Liver (tissue), 9 donors: ENCODE measurements around the gene WNK1. TPM values are rescaled to one million over a fixed set of nuclear protein-coding genes. Genes with fewer than 3 reads are reported as not detected.
A peak's percentile ranks its signal among the peaks of the same experiment; 100 is the strongest.

ENCODE experiments used
- DNase-seq: peaks from one replicate; pipeline ENCODE4 v3.0.0-alpha.2; 2017; ENCODE audit warnings: low spot score
- H3K27ac ChIP-seq, 2 donors: one replicate each; pipeline ENCODE4 v1.7.0; 2013; ENCODE audit warnings: inconsistent platforms in 2 of 2, low read length in 2 of 2, control low read depth in 1 of 2, low read depth in 1 of 2, mild to moderate bottlenecking in 1 of 2
- H3K27me3 ChIP-seq, 4 donors: one replicate each; pipeline versions ENCODE4 v1.6.1 to v1.7.0; 2013; ENCODE audit warnings: low read length in 3 of 4, inconsistent platforms in 1 of 4, mild to moderate bottlenecking in 1 of 4, moderate library complexity in 1 of 4; ENCODE audit not compliant: control insufficient read depth in 4 of 4, insufficient read depth in 4 of 4
- H3K36me3 ChIP-seq, 4 donors: one replicate each; pipeline versions ENCODE4 v1.6.1 to v1.7.0; 2013; ENCODE audit warnings: low read length in 3 of 4, mild to moderate bottlenecking in 3 of 4, low read depth in 1 of 4, moderate library complexity in 1 of 4; ENCODE audit not compliant: control insufficient read depth in 4 of 4, insufficient read depth in 3 of 4
- H3K4me1 ChIP-seq, 4 donors: one replicate each; pipeline versions ENCODE4 v1.6.1 to v1.7.0; 2013; ENCODE audit warnings: low read length in 3 of 4, mild to moderate bottlenecking in 3 of 4, moderate library complexity in 1 of 4; ENCODE audit not compliant: control insufficient read depth in 4 of 4, insufficient read depth in 4 of 4
- H3K4me3 ChIP-seq, 3 donors: one replicate each; pipeline versions ENCODE4 v1.6.1 to v1.7.0; 2013; ENCODE audit warnings: low read length in 3 of 3, control low read depth in 1 of 3, low read depth in 1 of 3, mild to moderate bottlenecking in 1 of 3
- H3K9ac ChIP-seq, 2 donors: one replicate each; pipeline ENCODE4 v1.7.0; 2013; ENCODE audit warnings: low read length in 2 of 2, mild to moderate bottlenecking in 2 of 2, moderate library complexity in 2 of 2, control low read depth in 1 of 2, low read depth in 1 of 2
- H3K9me3 ChIP-seq, 4 donors: one replicate each; pipeline versions ENCODE4 v1.6.1 to v1.7.0; 2013; ENCODE audit warnings: low read length in 3 of 4; ENCODE audit not compliant: control insufficient read depth in 4 of 4
- FOXA1 ChIP-seq: IDR thresholded peaks from 2 replicates; pipeline ENCODE4 v1.6.1; 2016; ENCODE audit warnings: antibody characterized with exemption
- HNF4A ChIP-seq, 2 donors: conservative IDR thresholded peaks; 2 replicates each; pipeline ENCODE4 v1.6.1; 2016; ENCODE audit warnings: antibody characterized with exemption in 2 of 2, mild to moderate bottlenecking in 2 of 2
- HNF4G ChIP-seq: IDR thresholded peaks from 2 replicates; pipeline ENCODE4 v1.6.1; 2016; ENCODE audit warnings: antibody characterized with exemption
- JUND ChIP-seq, 2 donors: IDR thresholded peaks; 2 replicates each; pipeline ENCODE4 v1.6.1; 2016; ENCODE audit warnings: antibody characterized with exemption in 2 of 2
- NR2F2 ChIP-seq: IDR thresholded peaks from 2 replicates; pipeline ENCODE4 v1.6.1; 2016; ENCODE audit warnings: antibody characterized with exemption
- RAD21 ChIP-seq, 2 donors: IDR thresholded peaks; 2 replicates each; pipeline ENCODE4 v1.6.1; 2016; ENCODE audit warnings: antibody characterized with exemption in 2 of 2, mild to moderate bottlenecking in 2 of 2
- REST ChIP-seq: IDR thresholded peaks from 2 replicates; pipeline ENCODE4 v1.6.1; 2016; ENCODE audit warnings: antibody characterized with exemption, mild to moderate bottlenecking
- RXRA ChIP-seq, 2 donors: IDR thresholded peaks; 2 replicates each; pipeline ENCODE4 v1.6.1; 2017 to 2018; ENCODE audit warnings: antibody characterized with exemption in 2 of 2, mild to moderate bottlenecking in 1 of 2
- SP1 ChIP-seq: IDR thresholded peaks from 2 replicates; pipeline ENCODE4 v1.6.1; 2018; ENCODE audit warnings: antibody characterized with exemption, mild to moderate bottlenecking
- TAF1 ChIP-seq: conservative IDR thresholded peaks from 2 replicates; pipeline ENCODE4 v1.6.1; 2016; ENCODE audit warnings: antibody characterized with exemption, mild to moderate bottlenecking
- YY1 ChIP-seq: IDR thresholded peaks from 2 replicates; pipeline ENCODE4 v1.6.1; 2016; ENCODE audit warnings: antibody characterized with exemption, mild to moderate bottlenecking
- WGBS: extraction: QIAGEN DNeasy Blood & Tissue Kit; methylation state at CpG from one replicate; pipeline ENCODE4 v1.1.7; 2013; 5-methylcytosine and 5-hydroxymethylcytosine counted together
- polyA plus RNA-seq, 2 donors: library from polyadenylated mRNA; stranded (reverse) in 1 of 2; unstranded in 1 of 2; fragments of 200-250 nt in 1 of 2; fragments of >200 nt in 1 of 2; fragmentation: Nextera tagmentation in 1 of 2; extraction: Ambion mirVana in 1 of 2; gene quantifications; one replicate each; pipeline versions ENCODE4 v1.2.1 to v1.2.3, GENCODE V29; 2013 to 2015
- total RNA-seq, 2 donors: library from RNA; depleted of rRNA; stranded (reverse); fragments of >200 nt; gene quantifications; one replicate each; pipeline ENCODE4 v1.2.3, GENCODE V29; 2014
- TF ChIP-seq, protein P1 (sequence below): IDR thresholded peaks from 2 replicates; pipeline ENCODE4 v1.6.1; 2016; ENCODE audit warnings: antibody characterized with exemption
- TF ChIP-seq, protein P2 (sequence below): IDR thresholded peaks from 2 replicates; pipeline ENCODE4 v1.6.1; 2016; ENCODE audit warnings: antibody characterized with exemption
- TF ChIP-seq, protein P3 (sequence below): fragments of 150-350 bp; IDR thresholded peaks from 2 replicates; pipeline ENCODE4 v1.5.1; 2017; ENCODE audit warnings: improper control_type of control experiment, low read depth, low read length; ENCODE audit not compliant: missing input control
- donor health status: healthy.
- donor health status: healthy.
- donor health status: healthy.
- donor health status: healthy.
- donor health status: healthy.

The WNK1 gene
- total and polyA plus RNA-seq, 4 donors, result 22.4 to 299 (median 53.8) TPM

DNA sequence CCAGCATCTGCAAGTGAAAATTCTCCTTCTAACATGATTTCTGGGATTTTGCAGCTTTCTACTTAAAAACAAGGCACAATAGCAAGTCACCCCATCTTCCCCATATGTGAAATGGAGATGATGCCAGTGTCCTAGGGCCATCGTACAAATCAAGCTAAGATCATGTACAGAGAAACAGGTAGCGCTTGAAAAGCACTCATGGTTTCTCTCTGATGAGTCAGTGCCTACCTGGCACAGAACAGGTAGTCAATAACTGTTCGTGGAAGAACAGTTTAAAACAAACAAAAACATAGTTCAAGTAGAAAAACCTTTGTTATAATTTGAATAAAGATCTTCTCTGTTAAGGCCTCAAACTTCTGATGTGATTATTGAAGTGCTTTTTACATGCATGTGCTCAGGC, 150.2 kb downstream of the WNK1 start:
- no peak overlapping the region for H3K9ac ChIP-seq
- no peaks in the 10 kb centered on the region for H3K9me3 ChIP-seq
- no peak overlapping the region for H3K4me3 ChIP-seq
- TF ChIP-seq JUND (IDR thresholded peaks at IDR 0.05), result peak in 1 of 2 donors; percentile 19
- no peak for TF ChIP-seq TAF1
- TF ChIP-seq YY1, result peak; percentile 25
- no peak for DNase-seq
- WGBS, result 37% methylated on average over 3 of the region's 3 CpGs
- peaks cover 10 to 57% (median 45%) of the 10 kb centered on the region in 4 donors for H3K36me3 ChIP-seq
- peaks cover 0 to 24% (median 21%) of the 10 kb centered on the region in 4 donors for H3K4me1 ChIP-seq
- peak overlapping the region; percentile 15 to 23 for H3K27ac ChIP-seq
- no peaks in the 10 kb centered on the region for H3K27me3 ChIP-seq

GRCh38 chr12:903055-903454, 150.7 kb downstream of the WNK1 start:
- Histone ChIP-seq H3K4me3 (no peak overlapping the region), H3K27me3 (no peaks in the 10 kb centered on the region), H3K9ac (no peak overlapping the region), H3K9me3 (no peaks in the 10 kb centered on the region), H3K4me1 (peaks cover 0 to 24% (median 21%) of the 10 kb centered on the region in 4 donors), H3K36me3 (peaks cover 9 to 58% (median 45%) of the 10 kb centered on the region in 4 donors), H3K27ac (peak overlapping the region; percentile 15 to 23)
- WGBS, result 47% methylated on average over 5 of the region's 5 CpGs
- DNase-seq, result no peak
- TF ChIP-seq SP1, result peak; percentile 20
- no peak for TF ChIP-seq YY1
- peak in 1 of 2 donors; percentile 42 for TF ChIP-seq RAD21 (IDR thresholded peaks at IDR 0.05)
- no peak for TF ChIP-seq JUND (IDR thresholded peaks at IDR 0.05)
- TF ChIP-seq NR2F2, result no peak
- no peak for TF ChIP-seq HNF4G
- TF ChIP-seq REST, result no peak
- TF ChIP-seq, protein P1, sequence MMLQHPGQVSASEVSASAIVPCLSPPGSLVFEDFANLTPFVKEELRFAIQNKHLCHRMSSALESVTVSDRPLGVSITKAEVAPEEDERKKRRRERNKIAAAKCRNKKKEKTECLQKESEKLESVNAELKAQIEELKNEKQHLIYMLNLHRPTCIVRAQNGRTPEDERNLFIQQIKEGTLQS, result no peak
- TF ChIP-seq, protein P2, sequence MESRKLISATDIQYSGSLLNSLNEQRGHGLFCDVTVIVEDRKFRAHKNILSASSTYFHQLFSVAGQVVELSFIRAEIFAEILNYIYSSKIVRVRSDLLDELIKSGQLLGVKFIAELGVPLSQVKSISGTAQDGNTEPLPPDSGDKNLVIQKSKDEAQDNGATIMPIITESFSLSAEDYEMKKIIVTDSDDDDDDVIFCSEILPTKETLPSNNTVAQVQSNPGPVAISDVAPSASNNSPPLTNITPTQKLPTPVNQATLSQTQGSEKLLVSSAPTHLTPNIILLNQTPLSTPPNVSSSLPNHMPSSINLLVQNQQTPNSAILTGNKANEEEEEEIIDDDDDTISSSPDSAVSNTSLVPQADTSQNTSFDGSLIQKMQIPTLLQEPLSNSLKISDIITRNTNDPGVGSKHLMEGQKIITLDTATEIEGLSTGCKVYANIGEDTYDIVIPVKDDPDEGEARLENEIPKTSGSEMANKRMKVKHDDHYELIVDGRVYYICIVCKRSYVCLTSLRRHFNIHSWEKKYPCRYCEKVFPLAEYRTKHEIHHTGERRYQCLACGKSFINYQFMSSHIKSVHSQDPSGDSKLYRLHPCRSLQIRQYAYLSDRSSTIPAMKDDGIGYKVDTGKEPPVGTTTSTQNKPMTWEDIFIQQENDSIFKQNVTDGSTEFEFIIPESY, result no peak
- peak in 1 of 2 donors; percentile 32 for TF ChIP-seq RXRA (IDR thresholded peaks at IDR 0.05)
- peak in 1 of 2 donors; percentile 31 for TF ChIP-seq HNF4A (conservative IDR thresholded peaks at IDR 0.05)

DNA sequence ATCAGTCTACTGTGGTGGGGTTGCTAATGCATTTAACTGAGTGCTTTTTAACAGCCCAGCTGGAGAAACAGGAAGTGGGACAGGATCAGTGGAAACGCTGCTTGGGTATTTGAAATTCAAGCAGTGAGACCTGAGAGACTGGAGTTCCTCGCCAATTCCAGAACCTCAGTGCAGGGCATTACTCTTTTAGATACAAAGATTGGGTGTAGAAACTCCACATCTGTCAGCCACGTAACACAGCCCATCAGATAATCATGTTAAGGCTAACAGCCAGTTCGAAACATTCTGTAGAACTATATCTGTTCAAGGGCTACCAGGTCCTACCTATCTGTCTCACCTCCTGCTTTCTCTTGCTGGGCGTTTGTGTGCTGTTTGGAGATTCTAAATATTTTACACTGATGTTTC, 151.6 kb downstream of the WNK1 start:
- Histone ChIP-seq H3K9ac (no peak overlapping the region), H3K9me3 (no peaks in the 10 kb centered on the region), H3K27ac (no peak overlapping the region), H3K27me3 (no peaks in the 10 kb centered on the region), H3K4me1 (peaks cover 0 to 24% (median 21%) of the 10 kb centered on the region in 4 donors), H3K36me3 (peaks cover 10 to 66% (median 52%) of the 10 kb centered on the region in 4 donors), H3K4me3 (no peak overlapping the region)
- DNase-seq, result no peak
- WGBS, result 75% methylated on average over 5 of the region's 5 CpGs
- TF ChIP-seq YY1, result no peak
- TF ChIP-seq HNF4A (conservative IDR thresholded peaks at IDR 0.05), result no peak
- no peak for TF ChIP-seq RAD21 (IDR thresholded peaks at IDR 0.05)
- TF ChIP-seq HNF4G, result no peak
- no peak for TF ChIP-seq FOXA1
- TF ChIP-seq, protein P3, sequence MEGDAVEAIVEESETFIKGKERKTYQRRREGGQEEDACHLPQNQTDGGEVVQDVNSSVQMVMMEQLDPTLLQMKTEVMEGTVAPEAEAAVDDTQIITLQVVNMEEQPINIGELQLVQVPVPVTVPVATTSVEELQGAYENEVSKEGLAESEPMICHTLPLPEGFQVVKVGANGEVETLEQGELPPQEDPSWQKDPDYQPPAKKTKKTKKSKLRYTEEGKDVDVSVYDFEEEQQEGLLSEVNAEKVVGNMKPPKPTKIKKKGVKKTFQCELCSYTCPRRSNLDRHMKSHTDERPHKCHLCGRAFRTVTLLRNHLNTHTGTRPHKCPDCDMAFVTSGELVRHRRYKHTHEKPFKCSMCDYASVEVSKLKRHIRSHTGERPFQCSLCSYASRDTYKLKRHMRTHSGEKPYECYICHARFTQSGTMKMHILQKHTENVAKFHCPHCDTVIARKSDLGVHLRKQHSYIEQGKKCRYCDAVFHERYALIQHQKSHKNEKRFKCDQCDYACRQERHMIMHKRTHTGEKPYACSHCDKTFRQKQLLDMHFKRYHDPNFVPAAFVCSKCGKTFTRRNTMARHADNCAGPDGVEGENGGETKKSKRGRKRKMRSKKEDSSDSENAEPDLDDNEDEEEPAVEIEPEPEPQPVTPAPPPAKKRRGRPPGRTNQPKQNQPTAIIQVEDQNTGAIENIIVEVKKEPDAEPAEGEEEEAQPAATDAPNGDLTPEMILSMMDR, result no peak
- TF ChIP-seq JUND (IDR thresholded peaks at IDR 0.05), result no peak
- TF ChIP-seq, protein P2, result no peak
- TF ChIP-seq TAF1, result no peak
